IPS-18c (cell line): Measurements from ENCODE around the gene GALNT2.

Source experiments
- H3K4me3 ChIP-seq: 2 replicates; pipeline ENCODE4 v1.7.0; 2013; ENCODE audit warnings: low read depth, mild to moderate bottlenecking, low read length, moderate library complexity; ENCODE audit not compliant: insufficient read depth
- H3K9me3 ChIP-seq: one replicate; pipeline ENCODE4 v1.6.1; 2013; ENCODE audit warnings: mild to moderate bottlenecking, low read length, moderate library complexity; ENCODE audit not compliant: control insufficient read depth, insufficient read depth

The GALNT2 gene

GRCh38 chr1:230157420-230158390, 90.7 kb downstream of the GALNT2 start:
- H3K4me3 ChIP-seq = no peak overlapping the region
- peaks cover 2% of the 10 kb centered on the region for H3K9me3 ChIP-seq

GRCh38 chr1:230158415-230159291, 91.6 kb downstream of the GALNT2 start:
- Histone ChIP-seq H3K9me3 (peaks cover 2% of the 10 kb centered on the region), H3K4me3 (no peak overlapping the region)

- Histone ChIP-seq H3K4me3 (no peak overlapping the region), H3K9me3 (peaks cover 2% of the 10 kb centered on the region)
Observed at GRCh38 chr1:230159580-230159979, 92.5 kb downstream of the GALNT2 start.

GRCh38 chr1:230160957-230161771, 94.1 kb downstream of the GALNT2 start:
- no peak overlapping the region for H3K4me3 ChIP-seq
- H3K9me3 ChIP-seq = peaks cover 2% of the 10 kb centered on the region

GRCh38 chr1:230163205-230163604, 96.2 kb downstream of the GALNT2 start:
- no peak overlapping the region for H3K4me3 ChIP-seq
- peaks cover 2% of the 10 kb centered on the region for H3K9me3 ChIP-seq

- peaks cover 2% of the 10 kb centered on the region for H3K9me3 ChIP-seq
- H3K4me3 ChIP-seq = no peak overlapping the region
Observed at GRCh38 chr1:230163719-230164118, 96.7 kb downstream of the GALNT2 start.

GRCh38 chr1:230165536-230165935, 98.5 kb downstream of the GALNT2 start:
- Histone ChIP-seq H3K9me3 (peaks cover 4% of the 10 kb centered on the region), H3K4me3 (no peak overlapping the region)

- Histone ChIP-seq H3K9me3 (peaks cover 4% of the 10 kb centered on the region), H3K4me3 (no peak overlapping the region)
Observed at GRCh38 chr1:230166366-230167132, 99.5 kb downstream of the GALNT2 start.

- H3K9me3 ChIP-seq = peaks cover 4% of the 10 kb centered on the region
- no peak overlapping the region for H3K4me3 ChIP-seq
Observed at GRCh38 chr1:230167419-230167852, 100.4 kb downstream of the GALNT2 start.

GRCh38 chr1:230169454-230170152, 102.6 kb downstream of the GALNT2 start:
- H3K9me3 ChIP-seq = peaks cover 4% of the 10 kb centered on the region
- no peak overlapping the region for H3K4me3 ChIP-seq

GRCh38 chr1:230170153-230170547, 103.1 kb downstream of the GALNT2 start:
- Histone ChIP-seq H3K4me3 (no peak overlapping the region), H3K9me3 (peaks cover 4% of the 10 kb centered on the region)

GRCh38 chr1:230170622-230171021, 103.6 kb downstream of the GALNT2 start:
- no peak overlapping the region for H3K4me3 ChIP-seq
- H3K9me3 ChIP-seq = peaks cover 4% of the 10 kb centered on the region

GRCh38 chr1:230171356-230172015, 104.4 kb downstream of the GALNT2 start:
- peaks cover 4% of the 10 kb centered on the region for H3K9me3 ChIP-seq
- H3K4me3 ChIP-seq = no peak overlapping the region

- H3K9me3 ChIP-seq = peaks cover 4% of the 10 kb centered on the region
- no peak overlapping the region for H3K4me3 ChIP-seq
Observed at GRCh38 chr1:230172016-230172537, 105.0 kb downstream of the GALNT2 start.
